Vagina (tissue), 2 donors: ENCODE results near the gene MORC2.

Experiments
- CTCF ChIP-seq, 3 experiments: fragments of 450-650 bp in 2 of 3; fragments of 200-600 bp in 1 of 3; sonication (generic) in 1 of 3; IDR thresholded peaks; one replicate each; pipeline ENCODE4 v1.5.1; 2017 to 2019; ENCODE audit warnings: antibody characterized with exemption in 3 of 3, mild to moderate bottlenecking in 2 of 3, moderate library complexity in 2 of 3
- POLR2A ChIP-seq, 2 donors: fragments of 450-650 bp; IDR thresholded peaks; one replicate each; pipeline ENCODE4 v1.6.1; 2017; ENCODE audit warnings: antibody characterized with exemption in 2 of 2, mild to moderate bottlenecking in 2 of 2, moderate library complexity in 2 of 2

- no peak for TF ChIP-seq CTCF (IDR thresholded peaks at IDR 0.05)
- no peak for TF ChIP-seq POLR2A (IDR thresholded peaks at IDR 0.05)
These were observed 79.1 kb downstream of the MORC2 start for GRCh38 chr22:30889268-30889995.
